Keratinocyte (primary cell): ENCODE results near the gene OR4E2.

Source experiments
- EZH2 ChIP-seq: IDR thresholded peaks from one replicate; pipeline ENCODE4 v1.6.1; 2012; ENCODE audit warnings: inconsistent platforms, mild to moderate bottlenecking, low read length, moderate library complexity
- TF ChIP-seq, protein P1 (sequence below), 3 experiments: IDR thresholded peaks in 1 of 3; conservative IDR thresholded peaks in 1 of 3; optimal IDR thresholded peaks in 1 of 3; 2 replicates in 2 of 3; 3 replicates in 1 of 3; pipeline versions ENCODE3 to v1.5.1; 2011; ENCODE audit warnings: low read length in 3 of 3, mild to moderate bottlenecking in 3 of 3, moderate library complexity in 2 of 3, control low read depth in 1 of 3, inconsistent platforms in 1 of 3; ENCODE audit not compliant: insufficient read depth in 2 of 3; ENCODE audit errors: extremely low read depth in 1 of 3

DNA sequence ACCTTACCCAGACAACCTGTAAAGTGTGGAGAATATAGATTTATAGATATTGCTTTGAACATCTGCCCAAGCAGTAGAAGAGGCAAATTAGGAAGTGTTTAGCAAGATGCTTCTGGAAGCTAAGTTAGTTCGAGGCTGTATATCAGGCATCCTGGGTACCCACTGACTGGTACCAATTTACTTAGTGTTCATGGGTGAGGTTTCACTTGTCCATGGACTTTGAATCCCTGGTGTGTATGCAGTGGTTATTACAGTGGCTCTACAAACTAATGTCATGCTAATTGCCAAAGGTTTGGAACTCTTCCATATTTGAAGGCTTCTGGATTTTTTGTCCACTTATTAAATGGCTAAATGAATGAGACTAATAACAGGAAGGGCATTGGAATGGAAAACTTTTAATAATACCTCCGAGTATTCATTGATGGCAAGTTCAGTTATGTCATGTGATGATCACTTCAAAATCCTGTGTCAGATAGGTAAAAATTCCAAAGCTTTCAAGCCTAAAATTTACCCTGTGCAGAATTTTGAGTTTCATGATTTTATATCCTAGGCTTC lies at the start of gene OR4E2:
- TF ChIP-seq EZH2 = no peak
- TF ChIP-seq, protein P1, sequence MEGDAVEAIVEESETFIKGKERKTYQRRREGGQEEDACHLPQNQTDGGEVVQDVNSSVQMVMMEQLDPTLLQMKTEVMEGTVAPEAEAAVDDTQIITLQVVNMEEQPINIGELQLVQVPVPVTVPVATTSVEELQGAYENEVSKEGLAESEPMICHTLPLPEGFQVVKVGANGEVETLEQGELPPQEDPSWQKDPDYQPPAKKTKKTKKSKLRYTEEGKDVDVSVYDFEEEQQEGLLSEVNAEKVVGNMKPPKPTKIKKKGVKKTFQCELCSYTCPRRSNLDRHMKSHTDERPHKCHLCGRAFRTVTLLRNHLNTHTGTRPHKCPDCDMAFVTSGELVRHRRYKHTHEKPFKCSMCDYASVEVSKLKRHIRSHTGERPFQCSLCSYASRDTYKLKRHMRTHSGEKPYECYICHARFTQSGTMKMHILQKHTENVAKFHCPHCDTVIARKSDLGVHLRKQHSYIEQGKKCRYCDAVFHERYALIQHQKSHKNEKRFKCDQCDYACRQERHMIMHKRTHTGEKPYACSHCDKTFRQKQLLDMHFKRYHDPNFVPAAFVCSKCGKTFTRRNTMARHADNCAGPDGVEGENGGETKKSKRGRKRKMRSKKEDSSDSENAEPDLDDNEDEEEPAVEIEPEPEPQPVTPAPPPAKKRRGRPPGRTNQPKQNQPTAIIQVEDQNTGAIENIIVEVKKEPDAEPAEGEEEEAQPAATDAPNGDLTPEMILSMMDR (optimal IDR thresholded peaks at IDR 0.05 in 1 of 3, IDR thresholded peaks at IDR 0.05 in 1 of 3, conservative IDR thresholded peaks at IDR 0.05 in 1 of 3; ENCODE audit: extremely low read depth in 1 of 3, insufficient read depth in 2 of 3, low read length in 3 of 3) = no peak
